RPMI7951 (cell line): ENCODE data around the gene NTM. TPM values are rescaled to one million over a fixed set of nuclear protein-coding genes. Genes with fewer than 3 reads are reported as not detected.
"Not testable (repeated sequence)": the region's sequence is repeated elsewhere in the genome, so short reads cannot be mapped to it uniquely, and the experiment has no call there.

Experiments
- DNase-seq: peaks from one replicate; pipeline ENCODE4 v3.0.0-alpha.2; 2012; ENCODE audit warnings: low read depth
- total RNA-seq: library from RNA; depleted of rRNA; stranded (reverse); fragments of >200 nt; shearing (Covaris generic); gene quantifications from 2 replicates; pipeline ENCODE4 v1.2.3, GENCODE V29; 2014

The NTM gene
- total RNA-seq, 1 experiment from 2014 or later: 47.8 TPM

DNA sequence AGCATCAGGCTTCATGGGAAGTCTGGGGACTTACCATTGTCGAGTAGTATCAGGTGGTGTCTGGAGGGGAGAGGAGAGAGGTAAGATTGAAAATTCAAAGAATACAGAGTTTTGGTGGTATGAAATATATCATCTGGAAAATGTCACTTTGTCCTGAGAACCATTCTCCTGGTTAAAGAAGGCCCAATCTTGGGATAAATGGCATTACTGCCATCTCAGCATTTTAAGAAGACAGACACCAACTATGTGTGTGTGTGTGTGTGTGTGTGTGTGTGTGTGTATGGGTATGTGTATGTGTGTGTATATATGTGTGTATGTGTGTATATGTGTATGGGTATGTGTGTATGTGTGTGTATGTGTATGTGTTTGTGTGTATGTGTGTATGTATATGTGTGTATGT is 673.3 kb downstream of the NTM start:
- DNase-seq: no peak

DNA sequence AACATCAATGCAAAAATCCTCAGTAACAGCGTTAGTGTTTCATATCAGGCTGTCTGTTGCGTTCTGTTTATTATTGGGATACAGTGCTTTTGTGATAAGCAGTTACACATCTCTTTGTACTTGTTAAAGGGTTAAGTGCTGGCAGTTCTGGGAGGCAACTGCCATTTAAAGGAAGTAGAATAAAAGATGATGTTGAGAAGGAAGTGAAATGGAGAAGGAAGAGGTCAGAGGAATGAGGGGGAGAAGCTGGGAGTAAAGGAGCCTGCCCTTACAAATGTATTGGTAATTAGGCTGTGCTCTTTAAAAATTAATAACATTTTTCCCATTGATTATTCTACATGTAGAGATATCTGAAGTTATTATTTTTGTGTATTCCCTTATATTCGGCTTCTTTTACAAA is 674.7 kb downstream of the NTM start:
- DNase-seq: no peak

- DNase-seq: no peak
These were observed 676.0 kb downstream of the NTM start for GRCh38 chr11:132046288-132046865.

GRCh38 chr11:132047167-132047566 is 676.8 kb downstream of the NTM start:
- DNase-seq: no peak

DNA sequence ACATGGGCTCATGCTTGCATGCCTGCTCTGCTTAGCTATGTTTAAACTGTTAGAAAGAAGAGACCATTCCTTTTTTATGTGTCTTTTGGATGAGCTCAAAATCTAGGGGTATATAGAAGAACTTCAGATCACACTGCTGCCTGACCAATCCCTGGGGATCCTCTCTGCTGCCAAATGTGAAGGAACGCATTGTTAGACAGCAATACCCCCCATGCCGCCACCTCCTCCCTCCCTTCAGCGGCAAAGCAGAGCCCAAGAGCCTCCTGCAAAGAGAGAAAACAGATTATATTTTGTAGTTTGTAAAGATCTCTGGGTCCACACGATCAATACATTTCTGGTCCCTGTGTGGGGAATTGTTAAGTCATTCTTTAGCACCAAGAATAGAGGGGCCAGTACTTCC is 677.6 kb downstream of the NTM start:
- DNase-seq: no peak

- no peak for DNase-seq
These were observed 678.8 kb downstream of the NTM start for GRCh38 chr11:132049205-132049604.

DNA sequence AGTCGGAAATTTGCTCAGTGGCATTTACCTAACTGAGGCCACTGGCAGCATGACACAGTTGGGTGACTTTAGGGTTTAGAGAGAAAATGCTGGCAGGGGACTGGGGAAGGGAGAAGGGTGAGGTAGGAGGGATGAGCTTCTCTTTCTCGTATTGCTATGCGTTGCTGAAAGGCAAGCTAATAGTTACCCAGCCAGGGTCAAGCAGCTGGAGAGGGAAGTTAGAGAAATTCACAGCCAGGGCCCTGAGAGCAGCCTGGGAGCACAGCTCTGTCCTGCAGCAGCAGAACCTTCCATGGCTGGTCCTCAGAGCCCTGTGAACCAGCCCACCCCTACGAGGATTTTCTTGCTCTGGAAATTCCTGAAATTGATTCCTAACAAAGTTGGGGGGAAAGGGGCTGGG is 679.6 kb downstream of the NTM start:
- no peak for DNase-seq

GRCh38 chr11:132050577-132051165 is 680.3 kb downstream of the NTM start:
- peak; percentile 85 for DNase-seq

GRCh38 chr11:132051704-132052103 is 681.3 kb downstream of the NTM start:
- no peak for DNase-seq

- DNase-seq: no peak
These were observed 681.9 kb downstream of the NTM start for GRCh38 chr11:132052342-132052741.

- DNase-seq: peak; percentile 54
These were observed 682.5 kb downstream of the NTM start for GRCh38 chr11:132052904-132053303.

GRCh38 chr11:132054822-132055221 is 684.4 kb downstream of the NTM start:
- DNase-seq: peak; percentile 97

DNA sequence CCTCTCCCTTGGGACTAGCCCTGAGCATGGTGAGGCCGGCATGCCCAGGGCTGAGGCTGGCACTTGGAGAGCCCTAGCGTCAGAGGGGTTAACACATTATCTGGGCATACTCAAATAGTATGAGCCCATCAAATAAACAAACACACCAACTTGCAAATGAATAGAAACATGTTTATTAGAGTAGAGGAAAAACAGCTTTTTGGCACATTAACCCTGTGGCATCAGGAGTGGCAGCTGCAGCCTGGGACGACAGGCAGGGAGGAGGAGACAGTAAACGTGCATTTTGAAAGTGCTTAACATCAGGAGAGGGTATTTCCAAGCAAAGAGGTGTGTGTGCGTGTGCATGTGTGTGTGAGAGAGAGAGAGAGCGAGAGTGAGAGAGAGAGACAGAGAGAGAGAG is 684.9 kb downstream of the NTM start:
- DNase-seq: peak; percentile 45

GRCh38 chr11:132056689-132057088 is 686.3 kb downstream of the NTM start:
- peak; percentile 96 for DNase-seq

DNA sequence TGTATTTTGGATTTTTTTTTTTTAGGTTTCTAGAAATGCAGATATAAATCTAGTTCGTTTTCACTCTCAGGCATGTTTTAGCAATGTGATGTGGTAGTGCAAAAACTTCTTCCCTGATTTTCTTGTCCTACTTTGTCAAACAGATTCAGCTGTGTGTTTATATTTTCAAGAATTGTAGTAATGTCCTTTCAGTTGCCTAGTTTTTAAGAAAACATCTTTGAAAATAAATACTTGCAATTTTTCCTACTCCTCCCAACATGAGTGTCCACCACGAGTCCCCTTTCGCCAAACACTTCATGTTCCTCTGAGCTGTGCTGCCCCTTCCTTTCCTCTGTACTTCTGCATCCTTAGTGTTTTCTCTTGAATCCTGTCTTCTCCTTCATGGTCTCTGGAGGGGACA is 686.9 kb downstream of the NTM start:
- DNase-seq: no peak

DNA sequence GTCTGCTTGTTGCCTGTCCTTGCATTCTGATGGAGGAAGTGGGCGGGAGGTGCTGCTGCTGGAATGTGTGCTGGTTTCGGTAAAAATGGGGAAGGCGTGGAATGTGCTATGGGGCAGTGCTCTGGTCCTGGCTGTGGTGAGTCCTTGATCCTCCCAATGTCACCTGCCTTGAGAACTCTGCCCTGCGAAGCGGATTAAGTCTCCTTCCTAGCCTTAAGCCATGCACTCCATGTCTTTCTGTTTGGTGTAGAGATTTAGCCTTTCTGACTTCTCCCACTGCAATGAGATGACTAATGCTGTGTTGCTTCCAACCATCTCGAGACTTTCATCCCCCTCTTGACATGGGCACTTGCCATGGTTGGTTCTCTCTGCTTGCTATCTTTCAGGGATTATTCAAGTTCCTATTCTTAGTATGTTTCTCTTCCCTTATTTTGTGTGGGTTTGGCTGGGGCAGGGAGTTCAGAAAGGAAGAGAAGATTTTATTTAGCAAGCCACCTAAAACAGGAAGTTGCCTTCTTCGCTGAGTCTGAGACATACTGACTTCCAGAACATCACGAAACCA is 687.9 kb downstream of the NTM start:
- peak; percentile 87 for DNase-seq

- no peak for DNase-seq
These were observed 690.2 kb downstream of the NTM start for GRCh38 chr11:132060567-132060966.

DNA sequence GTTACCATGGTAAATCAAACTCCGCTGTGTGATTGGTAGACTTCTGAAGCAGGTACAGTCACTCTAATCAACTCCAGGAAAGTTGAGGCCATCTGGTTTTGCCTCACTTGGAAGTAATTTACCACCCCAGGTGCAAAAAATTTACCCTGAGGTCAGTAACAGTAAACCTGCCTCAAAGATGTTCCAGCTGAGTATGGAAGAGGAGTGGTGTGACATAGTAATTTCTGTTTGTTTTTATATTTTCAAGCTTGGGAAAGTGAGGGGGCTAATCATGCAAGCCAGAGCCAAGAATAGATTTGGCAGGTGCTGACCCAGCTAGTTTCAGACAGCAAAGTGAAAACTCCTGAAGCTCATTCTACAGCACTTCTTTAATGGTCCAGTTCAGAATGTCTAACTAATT is 691.6 kb downstream of the NTM start:
- peak; percentile 60 for DNase-seq

DNA sequence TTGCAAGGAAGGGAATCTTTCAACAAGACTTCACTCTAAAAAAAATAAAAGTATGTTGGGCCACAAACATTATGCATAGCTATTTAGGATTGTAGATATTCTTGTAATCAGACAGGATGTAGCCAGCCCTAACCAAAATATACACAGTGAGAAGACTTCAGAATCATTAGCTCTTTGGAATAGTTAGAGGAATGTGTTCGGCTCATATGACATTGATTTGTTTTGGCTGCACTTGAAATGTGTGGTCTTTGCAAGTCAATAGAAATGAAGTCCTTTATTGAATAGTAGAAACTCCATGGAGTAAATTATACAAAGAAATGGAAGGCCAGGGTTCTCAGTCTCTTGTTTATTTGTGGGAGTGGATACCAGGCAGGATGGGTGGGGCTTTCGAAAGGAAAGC is 692.1 kb downstream of the NTM start:
- DNase-seq: no peak

- peak; percentile 100 for DNase-seq
These were observed 694.7 kb downstream of the NTM start for GRCh38 chr11:132064987-132065620.

DNA sequence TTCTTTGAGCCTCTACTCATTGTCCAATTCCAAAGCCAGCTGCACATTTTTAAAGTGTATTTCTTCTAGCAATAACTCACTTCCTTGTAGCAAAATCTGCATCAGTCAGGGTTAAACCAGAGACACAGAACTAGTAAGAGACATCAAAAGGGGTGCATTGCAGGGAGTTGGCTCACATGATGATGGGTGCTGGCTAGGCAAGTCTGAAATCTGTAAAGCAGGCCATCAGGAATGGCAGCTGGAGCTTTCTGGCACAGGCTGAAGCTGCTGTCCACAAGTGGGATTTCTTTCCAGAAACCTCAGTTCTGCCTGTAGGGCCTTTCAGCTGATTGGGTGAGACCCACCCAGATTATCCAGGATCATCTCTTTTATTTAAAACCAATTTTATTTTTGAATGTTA is 698.1 kb downstream of the NTM start:
- peak; percentile 52 for DNase-seq

DNA sequence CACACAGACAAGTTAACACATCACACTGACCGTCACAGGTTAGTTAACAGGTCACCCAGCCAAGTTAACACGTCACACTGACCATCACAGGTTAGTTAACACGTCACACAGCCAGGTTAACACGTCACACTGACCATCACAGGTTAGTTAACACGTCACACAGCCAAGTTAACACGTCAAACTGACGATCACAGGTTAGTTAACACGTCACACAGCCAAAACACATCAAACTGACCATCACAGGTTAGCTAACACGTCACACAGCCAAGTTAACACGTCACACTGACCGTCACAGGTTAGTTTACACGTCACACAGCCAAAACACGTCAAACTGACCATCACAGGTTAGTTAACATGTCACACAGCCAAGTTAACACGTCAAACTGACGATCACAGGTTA is 699.2 kb downstream of the NTM start:
- not testable (repeated sequence) for DNase-seq

- not testable (repeated sequence) for DNase-seq
These were observed 700.5 kb downstream of the NTM start for GRCh38 chr11:132070907-132071306.
